Measurements from ENCODE around the gene MGAT4A. TPM values are rescaled to one million over a fixed set of nuclear protein-coding genes. Genes with fewer than 3 reads are reported as not detected.

Gene MGAT4A
- total and polyA plus RNA-seq, 2 of the 8 experiments (the other 6 are each of a cell fraction or from before 2014, with no cell fraction given) = 1.4 to 7.7 TPM

DNA sequence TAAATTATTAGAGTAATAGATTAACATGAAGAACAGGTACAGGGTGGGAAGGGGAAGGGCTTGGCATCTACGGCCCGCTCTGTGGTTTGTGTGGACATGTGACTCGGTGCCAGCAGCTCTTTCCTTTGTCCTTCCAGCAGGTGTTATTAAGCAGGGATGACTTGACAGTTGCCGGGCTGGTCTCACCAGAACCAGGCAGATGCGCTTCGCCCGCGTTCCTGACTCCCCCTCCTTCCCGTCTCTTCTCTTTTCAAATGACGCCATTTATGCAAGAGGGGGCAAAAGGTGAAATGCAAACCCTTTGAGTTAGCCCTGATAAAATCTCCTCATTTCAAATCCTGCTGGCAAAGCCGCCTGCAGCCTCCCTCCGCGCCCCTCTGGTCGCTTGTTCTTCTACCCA, 38.9 kb upstream of the MGAT4A start (continued):
- TF ChIP-seq, protein P1, sequence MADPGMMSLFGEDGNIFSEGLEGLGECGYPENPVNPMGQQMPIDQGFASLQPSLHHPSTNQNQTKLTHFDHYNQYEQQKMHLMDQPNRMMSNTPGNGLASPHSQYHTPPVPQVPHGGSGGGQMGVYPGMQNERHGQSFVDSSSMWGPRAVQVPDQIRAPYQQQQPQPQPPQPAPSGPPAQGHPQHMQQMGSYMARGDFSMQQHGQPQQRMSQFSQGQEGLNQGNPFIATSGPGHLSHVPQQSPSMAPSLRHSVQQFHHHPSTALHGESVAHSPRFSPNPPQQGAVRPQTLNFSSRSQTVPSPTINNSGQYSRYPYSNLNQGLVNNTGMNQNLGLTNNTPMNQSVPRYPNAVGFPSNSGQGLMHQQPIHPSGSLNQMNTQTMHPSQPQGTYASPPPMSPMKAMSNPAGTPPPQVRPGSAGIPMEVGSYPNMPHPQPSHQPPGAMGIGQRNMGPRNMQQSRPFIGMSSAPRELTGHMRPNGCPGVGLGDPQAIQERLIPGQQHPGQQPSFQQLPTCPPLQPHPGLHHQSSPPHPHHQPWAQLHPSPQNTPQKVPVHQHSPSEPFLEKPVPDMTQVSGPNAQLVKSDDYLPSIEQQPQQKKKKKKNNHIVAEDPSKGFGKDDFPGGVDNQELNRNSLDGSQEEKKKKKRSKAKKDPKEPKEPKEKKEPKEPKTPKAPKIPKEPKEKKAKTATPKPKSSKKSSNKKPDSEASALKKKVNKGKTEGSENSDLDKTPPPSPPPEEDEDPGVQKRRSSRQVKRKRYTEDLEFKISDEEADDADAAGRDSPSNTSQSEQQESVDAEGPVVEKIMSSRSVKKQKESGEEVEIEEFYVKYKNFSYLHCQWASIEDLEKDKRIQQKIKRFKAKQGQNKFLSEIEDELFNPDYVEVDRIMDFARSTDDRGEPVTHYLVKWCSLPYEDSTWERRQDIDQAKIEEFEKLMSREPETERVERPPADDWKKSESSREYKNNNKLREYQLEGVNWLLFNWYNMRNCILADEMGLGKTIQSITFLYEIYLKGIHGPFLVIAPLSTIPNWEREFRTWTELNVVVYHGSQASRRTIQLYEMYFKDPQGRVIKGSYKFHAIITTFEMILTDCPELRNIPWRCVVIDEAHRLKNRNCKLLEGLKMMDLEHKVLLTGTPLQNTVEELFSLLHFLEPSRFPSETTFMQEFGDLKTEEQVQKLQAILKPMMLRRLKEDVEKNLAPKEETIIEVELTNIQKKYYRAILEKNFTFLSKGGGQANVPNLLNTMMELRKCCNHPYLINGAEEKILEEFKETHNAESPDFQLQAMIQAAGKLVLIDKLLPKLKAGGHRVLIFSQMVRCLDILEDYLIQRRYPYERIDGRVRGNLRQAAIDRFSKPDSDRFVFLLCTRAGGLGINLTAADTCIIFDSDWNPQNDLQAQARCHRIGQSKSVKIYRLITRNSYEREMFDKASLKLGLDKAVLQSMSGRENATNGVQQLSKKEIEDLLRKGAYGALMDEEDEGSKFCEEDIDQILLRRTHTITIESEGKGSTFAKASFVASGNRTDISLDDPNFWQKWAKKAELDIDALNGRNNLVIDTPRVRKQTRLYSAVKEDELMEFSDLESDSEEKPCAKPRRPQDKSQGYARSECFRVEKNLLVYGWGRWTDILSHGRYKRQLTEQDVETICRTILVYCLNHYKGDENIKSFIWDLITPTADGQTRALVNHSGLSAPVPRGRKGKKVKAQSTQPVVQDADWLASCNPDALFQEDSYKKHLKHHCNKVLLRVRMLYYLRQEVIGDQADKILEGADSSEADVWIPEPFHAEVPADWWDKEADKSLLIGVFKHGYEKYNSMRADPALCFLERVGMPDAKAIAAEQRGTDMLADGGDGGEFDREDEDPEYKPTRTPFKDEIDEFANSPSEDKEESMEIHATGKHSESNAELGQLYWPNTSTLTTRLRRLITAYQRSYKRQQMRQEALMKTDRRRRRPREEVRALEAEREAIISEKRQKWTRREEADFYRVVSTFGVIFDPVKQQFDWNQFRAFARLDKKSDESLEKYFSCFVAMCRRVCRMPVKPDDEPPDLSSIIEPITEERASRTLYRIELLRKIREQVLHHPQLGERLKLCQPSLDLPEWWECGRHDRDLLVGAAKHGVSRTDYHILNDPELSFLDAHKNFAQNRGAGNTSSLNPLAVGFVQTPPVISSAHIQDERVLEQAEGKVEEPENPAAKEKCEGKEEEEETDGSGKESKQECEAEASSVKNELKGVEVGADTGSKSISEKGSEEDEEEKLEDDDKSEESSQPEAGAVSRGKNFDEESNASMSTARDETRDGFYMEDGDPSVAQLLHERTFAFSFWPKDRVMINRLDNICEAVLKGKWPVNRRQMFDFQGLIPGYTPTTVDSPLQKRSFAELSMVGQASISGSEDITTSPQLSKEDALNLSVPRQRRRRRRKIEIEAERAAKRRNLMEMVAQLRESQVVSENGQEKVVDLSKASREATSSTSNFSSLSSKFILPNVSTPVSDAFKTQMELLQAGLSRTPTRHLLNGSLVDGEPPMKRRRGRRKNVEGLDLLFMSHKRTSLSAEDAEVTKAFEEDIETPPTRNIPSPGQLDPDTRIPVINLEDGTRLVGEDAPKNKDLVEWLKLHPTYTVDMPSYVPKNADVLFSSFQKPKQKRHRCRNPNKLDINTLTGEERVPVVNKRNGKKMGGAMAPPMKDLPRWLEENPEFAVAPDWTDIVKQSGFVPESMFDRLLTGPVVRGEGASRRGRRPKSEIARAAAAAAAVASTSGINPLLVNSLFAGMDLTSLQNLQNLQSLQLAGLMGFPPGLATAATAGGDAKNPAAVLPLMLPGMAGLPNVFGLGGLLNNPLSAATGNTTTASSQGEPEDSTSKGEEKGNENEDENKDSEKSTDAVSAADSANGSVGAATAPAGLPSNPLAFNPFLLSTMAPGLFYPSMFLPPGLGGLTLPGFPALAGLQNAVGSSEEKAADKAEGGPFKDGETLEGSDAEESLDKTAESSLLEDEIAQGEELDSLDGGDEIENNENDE (IDR thresholded peaks at IDR 0.05; ENCODE audit: insufficient replicate concordance, low read length) = no peak
- TF ChIP-seq JUND (IDR thresholded peaks at IDR 0.05; ENCODE audit: low read length) (no peak), RBBP5 (IDR thresholded peaks at IDR 0.05; ENCODE audit: borderline replicate concordance, low read depth, low read length) (no peak), EGR1 (IDR thresholded peaks at IDR 0.05; ENCODE audit: borderline replicate concordance, low read depth, low read length) (no peak), SAP30 (IDR thresholded peaks at IDR 0.05; ENCODE audit: insufficient read depth, insufficient replicate concordance, low read length) (no peak), RFX5 (IDR thresholded peaks at IDR 0.05; ENCODE audit: borderline replicate concordance, low read depth, low read length) (no peak), BACH1 (IDR thresholded peaks at IDR 0.05; ENCODE audit: low read length) (no peak), CREB1 (IDR thresholded peaks at IDR 0.05) (no peak), GTF2F1 (IDR thresholded peaks at IDR 0.05; ENCODE audit: borderline replicate concordance, low read depth, low read length) (no peak)
- TF ChIP-seq, protein P2, sequence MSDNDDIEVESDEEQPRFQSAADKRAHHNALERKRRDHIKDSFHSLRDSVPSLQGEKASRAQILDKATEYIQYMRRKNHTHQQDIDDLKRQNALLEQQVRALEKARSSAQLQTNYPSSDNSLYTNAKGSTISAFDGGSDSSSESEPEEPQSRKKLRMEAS (IDR thresholded peaks at IDR 0.05) = no peak

Data from H1 (cell line).